Stimulated activated naive B cell treated with anti-CD40 and anti-IgM and Interleukin-4, amounts not matched to agents 10 μg/mL and 1 μg/mL and 100 μg/mL, for 72 hours (primary cell): Measurements from ENCODE around the gene ANKRD31.
"Not testable (repeated sequence)": the region's sequence is repeated elsewhere in the genome, so short reads cannot be mapped to it uniquely, and the experiment has no call there.

Experiments used
- ATAC-seq, 2 donors: fragments of 150-1000 bp; cut with Tn5 transposase; replicated peaks; 2 replicates each; pipeline ENCODE4 v1.10.0; 2021; ENCODE audit warnings: moderate library complexity in 1 of 2
- DNase-seq: peaks from one replicate; pipeline ENCODE4 v3.0.0; 2021
- H3K27ac Mint-ChIP-seq: one replicate; pipeline ENCODE4 v1.8.0; 2022; ENCODE audit warnings: mild to moderate bottlenecking, mixed read lengths
- H3K27me3 Mint-ChIP-seq, 2 donors: one replicate each; pipeline ENCODE4 v1.8.0; 2022; ENCODE audit warnings: mixed read lengths in 2 of 2
- H3K36me3 Mint-ChIP-seq, 2 donors: one replicate each; pipeline ENCODE4 v1.8.0; 2022; ENCODE audit warnings: mixed read lengths in 2 of 2, mild to moderate bottlenecking in 1 of 2
- H3K4me1 Mint-ChIP-seq, 2 donors: one replicate each; pipeline ENCODE4 v1.8.0; 2022; ENCODE audit warnings: mixed read lengths in 2 of 2, mild to moderate bottlenecking in 1 of 2
- H3K4me3 Mint-ChIP-seq, 2 donors: one replicate each; pipeline ENCODE4 v1.8.0; 2022; ENCODE audit warnings: mild to moderate bottlenecking in 2 of 2, mixed read lengths in 2 of 2, moderate library complexity in 1 of 2
- H3K9me3 Mint-ChIP-seq, 2 donors: one replicate each; pipeline ENCODE4 v1.8.0; 2022; ENCODE audit warnings: mixed read lengths in 2 of 2, mild to moderate bottlenecking in 1 of 2

ANKRD31 gene

GRCh38 chr5:75156585-75156984 lies 80.1 kb downstream of the ANKRD31 start:
- ATAC-seq (no peak), DNase-seq (no peak)
- H3K9me3 Mint-ChIP-seq, result peaks cover 28 to 29% of the 10 kb centered on the region in 2 donors
- H3K27ac Mint-ChIP-seq, result no peak overlapping the region
- no peak overlapping the region for H3K4me3 Mint-ChIP-seq
- no peaks in the 10 kb centered on the region for H3K27me3 Mint-ChIP-seq
- H3K4me1 Mint-ChIP-seq, result no peaks in the 10 kb centered on the region
- H3K36me3 Mint-ChIP-seq, result peaks cover 2 to 5% of the 10 kb centered on the region in 2 donors

GRCh38 chr5:75152860-75153259 lies 83.8 kb downstream of the ANKRD31 start:
- Mint-ChIP-seq H3K27ac (no peak overlapping the region), H3K27me3 (no peaks in the 10 kb centered on the region), H3K4me3 (no peak overlapping the region), H3K4me1 (no peaks in the 10 kb centered on the region), H3K36me3 (no peaks in the 10 kb centered on the region), H3K9me3 (peaks cover 5 to 13% of the 10 kb centered on the region in 2 donors)
- DNase-seq (no peak), ATAC-seq (no peak)

DNA sequence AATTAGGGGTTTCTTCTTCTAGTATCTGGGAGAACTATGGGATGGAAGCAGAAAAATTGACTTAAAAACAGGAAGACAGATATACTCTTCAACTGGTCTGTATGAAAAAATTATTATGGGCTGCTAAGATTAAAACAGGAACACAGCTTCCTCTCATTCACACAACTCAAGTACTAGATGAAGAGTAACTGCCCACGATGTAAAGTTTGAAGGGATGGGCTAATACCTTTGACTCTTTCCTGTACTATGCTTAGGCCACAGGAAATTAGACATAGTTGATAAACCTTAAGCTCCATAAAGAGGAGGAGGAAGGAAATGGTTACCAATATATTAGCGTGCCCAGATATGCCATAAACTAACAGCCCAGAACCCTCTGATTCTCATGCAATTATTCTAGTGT lies 88.6 kb downstream of the ANKRD31 start:
- no peak for DNase-seq

DNA sequence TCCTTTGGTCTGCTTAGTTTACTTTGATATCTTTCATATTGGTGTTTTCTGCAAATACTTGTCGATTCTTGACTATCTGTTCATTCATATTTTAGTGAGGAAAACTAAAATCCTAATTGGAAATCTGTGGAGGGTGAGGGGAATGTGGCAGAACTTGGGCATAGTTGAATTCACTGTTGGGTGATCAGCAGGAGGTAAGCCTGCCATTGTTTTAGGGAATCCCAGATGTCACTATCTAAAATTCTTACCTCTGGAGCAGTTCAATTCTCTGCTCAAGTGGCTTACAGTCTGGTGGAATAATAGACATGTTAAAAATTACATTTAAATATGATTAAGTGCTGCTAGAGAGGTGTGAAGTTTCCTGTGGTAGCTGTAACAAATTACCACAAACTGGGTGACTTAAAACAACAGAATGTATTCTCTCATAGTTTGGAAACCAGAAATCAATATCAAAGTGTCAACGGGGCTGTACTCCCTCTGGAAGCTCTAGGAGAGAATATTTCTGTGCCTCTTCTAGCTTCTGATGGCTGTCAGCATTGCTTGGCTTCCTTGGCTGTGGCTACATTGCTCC lies 94.0 kb downstream of the ANKRD31 start:
- no peak for ATAC-seq
- no peaks in the 10 kb centered on the region for H3K4me1 Mint-ChIP-seq
- H3K27me3 Mint-ChIP-seq, result peaks cover 0 to 9% of the 10 kb centered on the region in 2 donors
- DNase-seq, result no peak
- no peak overlapping the region for H3K27ac Mint-ChIP-seq
- peaks cover 3 to 4% of the 10 kb centered on the region in 2 donors for H3K9me3 Mint-ChIP-seq
- no peak overlapping the region for H3K4me3 Mint-ChIP-seq
- H3K36me3 Mint-ChIP-seq, result no peaks in the 10 kb centered on the region

More for the DNA sequence above, 88.6 kb downstream of the ANKRD31 start:
- no peak for ATAC-seq
- Mint-ChIP-seq H3K9me3 (peaks cover 3 to 6% of the 10 kb centered on the region in 2 donors), H3K36me3 (no peaks in the 10 kb centered on the region), H3K4me1 (no peaks in the 10 kb centered on the region), H3K27me3 (peaks cover 0 to 9% of the 10 kb centered on the region in 2 donors), H3K27ac (no peak overlapping the region), H3K4me3 (no peak overlapping the region)

- H3K27me3 Mint-ChIP-seq, result peaks cover 0 to 8% of the 10 kb centered on the region in 2 donors
- no peaks in the 10 kb centered on the region for H3K4me1 Mint-ChIP-seq
- no peak overlapping the region for H3K27ac Mint-ChIP-seq
- no peak overlapping the region for H3K4me3 Mint-ChIP-seq
- ATAC-seq, result no peak
- DNase-seq, result no peak
- peaks cover 3 to 7% of the 10 kb centered on the region in 2 donors for H3K9me3 Mint-ChIP-seq
- no peaks in the 10 kb centered on the region for H3K36me3 Mint-ChIP-seq
Measured at GRCh38 chr5:75140277-75140676, 96.4 kb downstream of the ANKRD31 start.

- no peaks in the 10 kb centered on the region for H3K4me1 Mint-ChIP-seq
- ATAC-seq, result no peak
Measured at GRCh38 chr5:75138689-75139088, 98.0 kb downstream of the ANKRD31 start.

GRCh38 chr5:75130818-75131349 lies 105.8 kb downstream of the ANKRD31 start:
- Mint-ChIP-seq H3K9me3 (peaks cover 3 to 9% of the 10 kb centered on the region in 2 donors), H3K4me3 (no peak overlapping the region), H3K27me3 (no peaks in the 10 kb centered on the region), H3K4me1 (no peaks in the 10 kb centered on the region), H3K27ac (no peak overlapping the region), H3K36me3 (no peaks in the 10 kb centered on the region)
- ATAC-seq (no peak), DNase-seq (no peak)

More at GRCh38 chr5:75138689-75139088, 98.0 kb downstream of the ANKRD31 start:
- no peak overlapping the region for H3K4me3 Mint-ChIP-seq
- no peak overlapping the region for H3K27ac Mint-ChIP-seq
- DNase-seq, result no peak
- peaks cover 3 to 6% of the 10 kb centered on the region in 2 donors for H3K9me3 Mint-ChIP-seq
- H3K36me3 Mint-ChIP-seq, result no peaks in the 10 kb centered on the region
- H3K27me3 Mint-ChIP-seq, result no peaks in the 10 kb centered on the region

GRCh38 chr5:75116856-75117255 lies 119.8 kb downstream of the ANKRD31 start:
- H3K36me3 Mint-ChIP-seq, result no peaks in the 10 kb centered on the region
- no peak overlapping the region for H3K27ac Mint-ChIP-seq
- no peaks in the 10 kb centered on the region for H3K4me1 Mint-ChIP-seq
- peaks cover 3 to 4% of the 10 kb centered on the region in 2 donors for H3K9me3 Mint-ChIP-seq
- no peak overlapping the region for H3K4me3 Mint-ChIP-seq
- no peak for DNase-seq
- H3K27me3 Mint-ChIP-seq, result peaks cover 0 to 3% of the 10 kb centered on the region in 2 donors
- ATAC-seq, result no peak

- not testable (repeated sequence) for DNase-seq, H3K4me3 Mint-ChIP-seq, H3K36me3 Mint-ChIP-seq, ATAC-seq, H3K27me3 Mint-ChIP-seq, H3K9me3 Mint-ChIP-seq, H3K4me1 Mint-ChIP-seq, H3K27ac Mint-ChIP-seq
Measured at GRCh38 chr5:75114311-75114710, 122.4 kb downstream of the ANKRD31 start.

GRCh38 chr5:75113354-75114113 lies 123.1 kb downstream of the ANKRD31 start:
- DNase-seq, result no peak
- H3K27me3 Mint-ChIP-seq, result peaks cover 6 to 8% of the 10 kb centered on the region in 2 donors
- no peak overlapping the region for H3K27ac Mint-ChIP-seq
- no peak for ATAC-seq
- no peaks in the 10 kb centered on the region for H3K9me3 Mint-ChIP-seq
- no peak overlapping the region for H3K4me3 Mint-ChIP-seq
- H3K4me1 Mint-ChIP-seq, result no peaks in the 10 kb centered on the region
- no peaks in the 10 kb centered on the region for H3K36me3 Mint-ChIP-seq

- Mint-ChIP-seq H3K9me3 (no peaks in the 10 kb centered on the region), H3K4me3 (no peak overlapping the region), H3K27me3 (peaks cover 9 to 14% of the 10 kb centered on the region in 2 donors), H3K4me1 (no peaks in the 10 kb centered on the region), H3K27ac (no peak overlapping the region), H3K36me3 (no peaks in the 10 kb centered on the region)
- ATAC-seq, result no peak
- no peak for DNase-seq
Measured at GRCh38 chr5:75108931-75109596, 127.6 kb downstream of the ANKRD31 start.

GRCh38 chr5:75108515-75108914 lies 128.2 kb downstream of the ANKRD31 start:
- no peaks in the 10 kb centered on the region for H3K4me1 Mint-ChIP-seq
- peaks cover 1 to 2% of the 10 kb centered on the region in 2 donors for H3K9me3 Mint-ChIP-seq
- no peaks in the 10 kb centered on the region for H3K36me3 Mint-ChIP-seq
- DNase-seq (no peak), ATAC-seq (no peak)
- H3K27ac Mint-ChIP-seq, result no peak overlapping the region
- H3K27me3 Mint-ChIP-seq, result peaks cover 9 to 14% of the 10 kb centered on the region in 2 donors
- H3K4me3 Mint-ChIP-seq, result no peak overlapping the region

GRCh38 chr5:75095956-75096355 lies 140.7 kb downstream of the ANKRD31 start:
- not testable (repeated sequence) for H3K27me3 Mint-ChIP-seq, ATAC-seq, H3K27ac Mint-ChIP-seq, H3K4me1 Mint-ChIP-seq, H3K9me3 Mint-ChIP-seq, H3K4me3 Mint-ChIP-seq, DNase-seq, H3K36me3 Mint-ChIP-seq

- no peaks in the 10 kb centered on the region for H3K36me3 Mint-ChIP-seq
- no peak overlapping the region for H3K4me3 Mint-ChIP-seq
- ATAC-seq, result no peak
- peaks cover 5 to 10% of the 10 kb centered on the region in 2 donors for H3K4me1 Mint-ChIP-seq
- DNase-seq, result no peak
- H3K27me3 Mint-ChIP-seq, result peaks cover 11 to 15% of the 10 kb centered on the region in 2 donors
- H3K27ac Mint-ChIP-seq, result no peak overlapping the region
- H3K9me3 Mint-ChIP-seq, result peaks cover 0 to 2% of the 10 kb centered on the region in 2 donors
Measured at GRCh38 chr5:75091597-75091996, 145.1 kb downstream of the ANKRD31 start.
